ENCODE measurements around the gene CYB561D2. TPM values are rescaled to one million over a fixed set of nuclear protein-coding genes. Genes with fewer than 3 reads are reported as not detected.

Gene CYB561D2
- total and polyA plus RNA-seq, 8 donors = 8.5 to 28.3 (median 11.2) TPM

DNA sequence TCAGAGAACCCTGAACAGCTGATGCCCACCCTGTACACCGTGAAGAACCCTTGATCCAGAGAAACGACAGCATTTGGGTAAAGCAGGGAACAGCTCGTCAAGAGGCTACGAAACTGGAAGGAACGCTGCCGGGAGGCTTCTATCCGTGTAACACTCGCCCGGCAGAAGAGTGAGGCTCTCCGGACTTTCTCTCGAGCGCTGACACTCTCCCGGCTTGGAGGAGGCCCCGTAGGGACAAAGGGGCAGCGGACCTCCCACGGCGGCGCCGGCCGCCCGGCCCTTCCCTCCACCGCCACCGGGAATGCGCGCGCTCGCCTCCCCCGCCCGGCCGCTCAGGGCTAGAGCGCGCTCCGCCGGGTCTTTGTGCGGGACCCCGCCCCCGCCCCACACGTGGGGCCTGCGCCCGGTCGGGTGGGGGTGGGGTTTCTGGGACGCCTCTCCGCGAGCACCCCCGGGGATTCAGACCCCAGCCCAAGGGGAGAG lies 29.8 kb upstream of the CYB561D2 start:
- intact Hi-C loops (cut with DNase I) = no loop called here
- Histone ChIP-seq H3K27ac (peak overlapping the region; percentile 90 to 93), H3K36me3 (peaks cover 0 to 50% of the 10 kb centered on the region in 2 donors), H3K4me3 (peak overlapping the region; percentile 76 to 91), H3K9me3 (no peaks in the 10 kb centered on the region), H3K27me3 (no peaks in the 10 kb centered on the region), H3K4me1 (peaks cover 45 to 90% of the 10 kb centered on the region in 2 donors)
- TF ChIP-seq, protein P1, sequence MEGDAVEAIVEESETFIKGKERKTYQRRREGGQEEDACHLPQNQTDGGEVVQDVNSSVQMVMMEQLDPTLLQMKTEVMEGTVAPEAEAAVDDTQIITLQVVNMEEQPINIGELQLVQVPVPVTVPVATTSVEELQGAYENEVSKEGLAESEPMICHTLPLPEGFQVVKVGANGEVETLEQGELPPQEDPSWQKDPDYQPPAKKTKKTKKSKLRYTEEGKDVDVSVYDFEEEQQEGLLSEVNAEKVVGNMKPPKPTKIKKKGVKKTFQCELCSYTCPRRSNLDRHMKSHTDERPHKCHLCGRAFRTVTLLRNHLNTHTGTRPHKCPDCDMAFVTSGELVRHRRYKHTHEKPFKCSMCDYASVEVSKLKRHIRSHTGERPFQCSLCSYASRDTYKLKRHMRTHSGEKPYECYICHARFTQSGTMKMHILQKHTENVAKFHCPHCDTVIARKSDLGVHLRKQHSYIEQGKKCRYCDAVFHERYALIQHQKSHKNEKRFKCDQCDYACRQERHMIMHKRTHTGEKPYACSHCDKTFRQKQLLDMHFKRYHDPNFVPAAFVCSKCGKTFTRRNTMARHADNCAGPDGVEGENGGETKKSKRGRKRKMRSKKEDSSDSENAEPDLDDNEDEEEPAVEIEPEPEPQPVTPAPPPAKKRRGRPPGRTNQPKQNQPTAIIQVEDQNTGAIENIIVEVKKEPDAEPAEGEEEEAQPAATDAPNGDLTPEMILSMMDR (IDR thresholded peaks at IDR 0.05) = no peak
- DNase-seq = peak in 3 of 4 donors; percentile 84 to 94 (median 89)
- ATAC-seq = peak; percentile 60

DNA sequence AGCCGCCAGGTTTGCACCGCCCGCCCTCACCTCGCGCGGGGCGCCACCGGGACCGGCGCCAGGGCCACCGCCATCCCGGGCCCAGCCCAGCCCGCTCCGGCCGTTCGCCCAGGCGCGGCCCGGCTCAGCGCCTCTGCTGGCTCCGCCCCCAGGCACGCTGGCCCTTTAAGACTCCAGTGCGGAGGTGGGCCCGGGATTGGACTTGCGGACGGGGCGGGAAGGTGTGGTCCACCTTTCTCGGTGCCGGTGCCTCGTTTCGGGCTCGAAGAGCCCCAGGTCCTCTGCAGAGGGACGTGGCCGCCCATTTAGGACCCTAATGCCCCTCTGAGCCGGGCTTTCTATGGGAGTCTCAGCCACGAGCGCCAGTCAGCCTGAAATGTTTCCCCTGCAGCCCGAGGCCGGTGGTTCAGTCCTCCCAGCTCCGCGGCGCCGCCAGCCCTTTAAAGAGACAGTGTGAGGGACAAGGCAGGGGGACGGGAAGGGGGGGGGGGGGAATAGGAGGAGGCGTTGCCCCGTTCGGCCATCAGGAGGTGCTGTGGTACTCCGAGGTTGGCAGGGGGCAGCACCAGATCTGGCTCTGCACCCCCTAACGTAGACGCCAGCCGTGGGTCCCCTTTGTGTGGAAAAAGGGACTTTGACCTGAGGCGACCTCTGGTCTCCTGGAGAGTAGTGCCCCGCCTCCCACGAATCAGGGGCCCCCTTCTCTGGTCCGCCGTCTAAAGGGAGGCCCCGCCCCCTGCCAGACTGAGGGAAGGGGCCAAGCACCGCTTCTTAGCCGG lies 29.1 kb upstream of the CYB561D2 start:
- H3K36me3 ChIP-seq = peaks cover 0 to 52% of the 10 kb centered on the region in 2 donors
- ATAC-seq (peak; percentile 73), DNase-seq (peak; percentile 89 to 96 (median 92))
- peak overlapping the region; percentile 76 to 91 for H3K4me3 ChIP-seq
- TF ChIP-seq, protein P1 (IDR thresholded peaks at IDR 0.05) = peak in 1 of 2 donors; percentile 63
- intact Hi-C loops (cut with DNase I) = no loop called here
- H3K4me1 ChIP-seq = peaks cover 45 to 89% of the 10 kb centered on the region in 2 donors
- H3K27ac ChIP-seq = peak overlapping the region; percentile 90 to 93
- no peaks in the 10 kb centered on the region for H3K27me3 ChIP-seq
- no peaks in the 10 kb centered on the region for H3K9me3 ChIP-seq

DNA sequence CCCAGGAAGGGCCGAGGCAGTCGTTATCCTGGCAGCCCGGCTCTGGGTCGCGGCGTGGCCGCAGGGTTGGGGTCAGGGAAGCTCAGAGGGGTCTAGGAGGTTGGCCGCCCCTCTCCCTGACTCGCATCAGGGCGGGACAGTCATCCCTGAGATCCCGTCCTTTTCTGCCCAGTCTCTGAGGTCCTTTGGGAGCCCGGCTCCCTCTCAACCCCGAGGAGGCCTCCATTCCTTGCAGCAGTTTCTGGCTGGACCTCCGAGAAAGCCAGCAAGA lies 28.6 kb upstream of the CYB561D2 start:
- intact Hi-C loops (cut with DNase I) = no loop called here
- Histone ChIP-seq H3K4me3 (peak overlapping the region; percentile 76 to 91), H3K4me1 (peaks cover 44 to 89% of the 10 kb centered on the region in 2 donors), H3K27me3 (no peaks in the 10 kb centered on the region), H3K9me3 (no peaks in the 10 kb centered on the region), H3K36me3 (peaks cover 0 to 47% of the 10 kb centered on the region in 2 donors), H3K27ac (peak overlapping the region; percentile 90 to 93)
- DNase-seq (no peak), ATAC-seq (no peak)
- TF ChIP-seq, protein P1 (IDR thresholded peaks at IDR 0.05) = no peak

DNA sequence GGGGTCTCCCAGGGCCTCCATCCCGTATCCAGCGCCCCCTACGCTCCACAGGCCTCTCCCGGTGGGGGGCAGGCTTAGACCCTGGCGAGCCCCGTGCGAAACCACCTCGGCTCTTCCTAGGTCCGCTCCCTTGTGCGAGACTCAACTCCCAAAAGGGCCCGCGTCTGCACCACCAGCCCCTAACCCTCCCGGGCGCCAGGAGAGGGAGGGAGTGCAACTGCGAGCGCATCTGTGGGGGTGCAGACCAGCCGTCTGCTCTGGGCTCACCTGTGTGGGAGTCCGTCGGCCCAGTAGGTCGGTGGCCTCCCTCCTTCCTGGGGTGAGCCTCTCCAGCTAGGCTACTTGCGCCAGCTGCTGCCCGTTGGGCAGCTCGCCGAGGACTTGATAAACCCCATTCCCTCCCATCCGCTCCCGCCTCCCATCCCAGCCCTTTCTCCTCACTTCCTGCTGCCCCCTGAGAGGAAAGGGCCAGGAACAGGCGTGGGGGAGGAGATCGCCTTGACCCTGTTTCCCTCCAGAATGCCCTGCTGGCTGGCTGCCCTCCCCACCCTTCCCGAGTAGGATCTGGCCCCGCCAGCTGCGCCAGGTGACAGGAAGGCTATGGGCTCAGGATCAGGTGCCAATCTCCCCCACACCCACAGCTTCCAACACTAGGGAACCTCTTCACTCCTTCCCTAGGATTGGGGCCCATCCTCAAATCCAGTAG lies 28.1 kb upstream of the CYB561D2 start, which contains the start of gene HYAL2:
Gene HYAL2 (minus strand): TSS at position 360 of the 706 bp plus-strand sequence. CDS start 2,256 bp downstream, outside the sequence.
- Histone ChIP-seq H3K27ac (peak within 1 kb of the TSS; percentile 90 to 93), H3K9me3 (no peaks in the 10 kb centered on the region), H3K4me3 (peak within 1 kb of the TSS; percentile 76 to 91), H3K4me1 (peaks cover 44 to 89% of the 10 kb centered on the region in 2 donors), H3K36me3 (peaks cover 0 to 42% of the 10 kb centered on the region in 2 donors), H3K27me3 (no peaks in the 10 kb centered on the region)
- intact Hi-C loops (cut with DNase I) = no loop called here
- TF ChIP-seq, protein P1 (IDR thresholded peaks at IDR 0.05) = no peak
- DNase-seq (peak in 2 of 4 donors; percentile 56 to 67), ATAC-seq (peak; percentile 2)

Measured in left lung (tissue), 10 donors.